K562 (cell line): ENCODE data around the gene FILIP1. TPM values are rescaled to one million over a fixed set of nuclear protein-coding genes. Genes with fewer than 3 reads are reported as not detected.

Experiments used
- ATAC-seq: fragments of 200-7000 bp; cut with Tn5 transposase; 3 replicates; pipeline ENCODE4 v1.9.1; 2020; ENCODE audit warnings: moderate library complexity
- BruUV-seq: library from RNA; stranded (reverse); fragments of 400-500 nt; replicated peaks from 2 replicates; lab custom pipeline; 2021; lab: Mats Ljungman, UMichigan
- CTCF ChIA-PET: fragments of 300-600 bp; formaldehyde crosslinking; extraction: SDS; loops from one replicate; lab custom pipeline; 2021; ENCODE audit warnings: low intra/inter-chr PET ratio; lab: Yijun Ruan, JAX
- POLR2A ChIA-PET: fragments of 300-600, 350-650 bp; sonication (Branson Sonifier 250); formaldehyde crosslinking; extraction: SDS; loops from one replicate; lab custom pipeline; 2021; ENCODE audit warnings: antibody characterized with exemption, inconsistent platforms; lab: Yijun Ruan, JAX
- DNase-seq, 4 experiments: peaks; one replicate each; pipeline versions ENCODE4 v3.0.0 to v3.0.0-alpha.2; 2011 to 2018; ENCODE audit warnings: low spot score in 3 of 4, mixed read lengths in 3 of 4; ENCODE audit errors: extremely low read depth in 1 of 4
- FAIRE-seq: peaks from 2 replicates; lab custom pipeline; 2011; peaks lifted over from hg19 to GRCh38; lab: Jason Lieb, UNC
- H2AFZ ChIP-seq: 2 replicates; pipeline ENCODE4 v1.6.0; 2011; ENCODE audit warnings: low read depth, low read length, control low read depth, inconsistent platforms
- H3K27ac ChIP-seq: fragments of 200-600 bp; 3 replicates; pipeline ENCODE4 v1.8.0; 2011; ENCODE audit warnings: low read depth, mild to moderate bottlenecking, control low read depth, inconsistent platforms, low read length, moderate library complexity, mixed read lengths; ENCODE audit errors: extremely low read depth
- H3K27me3 ChIP-seq, 2 experiments: fragments of 300-600 bp in 1 of 2; 2 replicates in 1 of 2; 3 replicates in 1 of 2; pipeline versions ENCODE4 v1.6.0 to v1.8.0; 2011; ENCODE audit warnings: inconsistent platforms in 2 of 2, low read length in 2 of 2, mild to moderate bottlenecking in 1 of 2, mixed read lengths in 1 of 2, moderate library complexity in 1 of 2; ENCODE audit not compliant: control insufficient read depth in 2 of 2, insufficient read depth in 2 of 2
- H3K36me3 ChIP-seq: fragments of 300-600 bp; 3 replicates; pipeline ENCODE4 v1.8.0; 2011; ENCODE audit warnings: mild to moderate bottlenecking, low read length, inconsistent platforms; ENCODE audit not compliant: control insufficient read depth, insufficient read depth
- H3K4me1 ChIP-seq, 2 experiments: fragments of 200-600 bp in 1 of 2; replicated peaks in 1 of 2; 2 replicates in 1 of 2; 3 replicates in 1 of 2; pipeline versions ENCODE4 v1.5.1 to v1.8.0; 2011; ENCODE audit warnings: inconsistent platforms in 2 of 2, low read length in 2 of 2, mild to moderate bottlenecking in 1 of 2, mixed read lengths in 1 of 2, moderate library complexity in 1 of 2; ENCODE audit not compliant: control insufficient read depth in 2 of 2, insufficient read depth in 2 of 2
- H3K4me2 ChIP-seq: 2 replicates; pipeline ENCODE4 v1.6.1; 2011; ENCODE audit warnings: low read length, control low read depth, inconsistent platforms, mixed read lengths; ENCODE audit not compliant: insufficient read depth
- H3K4me3 ChIP-seq: fragments of 200-600 bp; sonication (generic), shearing (Covaris generic); 2 replicates; pipeline ENCODE4 v1.5.1; 2016; ENCODE audit warnings: control low read depth, inconsistent platforms
- H3K79me2 ChIP-seq: fragments of 200-600 bp; 3 replicates; pipeline ENCODE4 v1.8.0; 2011; ENCODE audit warnings: low read length, inconsistent platforms; ENCODE audit not compliant: control insufficient read depth, insufficient read depth
- H3K9ac ChIP-seq, 2 experiments: 2 replicates each; pipeline versions ENCODE4 v1.6.0 to v1.6.1; 2011; ENCODE audit warnings: low read depth in 2 of 2, low read length in 2 of 2, control low read depth in 1 of 2, inconsistent platforms in 1 of 2, mild to moderate bottlenecking in 1 of 2, mixed read lengths in 1 of 2; ENCODE audit not compliant: insufficient read depth in 1 of 2
- H3K9me1 ChIP-seq: one replicate; pipeline ENCODE4 v1.6.0; 2011; ENCODE audit warnings: inconsistent platforms, mild to moderate bottlenecking, low read length, moderate library complexity; ENCODE audit not compliant: control insufficient read depth, insufficient read depth
- H3K9me3 ChIP-seq: replicated peaks from 2 replicates; pipeline ENCODE4 v1.5.1; 2011; ENCODE audit warnings: low read depth, low read length, inconsistent platforms; ENCODE audit not compliant: control insufficient read depth, insufficient read depth
- H4K20me1 ChIP-seq: replicated peaks from 2 replicates; pipeline ENCODE4 v1.6.1; 2011; ENCODE audit warnings: low read length, inconsistent platforms, mixed read lengths; ENCODE audit not compliant: control insufficient read depth, insufficient read depth
- ARID3A ChIP-seq: IDR thresholded peaks from 2 replicates; pipeline ENCODE4 v1.6.1; 2012; ENCODE audit warnings: low read depth, low read length, improper control_type of control experiment, borderline replicate concordance
- C11orf30 ChIP-seq: fragments of 450-650 bp; IDR thresholded peaks from 2 replicates; pipeline ENCODE4 v1.6.1; 2016; ENCODE audit warnings: low read depth, mild to moderate bottlenecking
- CTCF ChIP-seq, 3 experiments: IDR thresholded peaks in 2 of 3; conservative IDR thresholded peaks in 1 of 3; 2 replicates each; pipeline ENCODE4 v1.5.1; 2011 to 2012; ENCODE audit warnings: low read length in 3 of 3, mild to moderate bottlenecking in 3 of 3, control low read depth in 2 of 3, improper control_type of control experiment in 1 of 3, inconsistent platforms in 1 of 3, low read depth in 1 of 3, mixed read lengths in 1 of 3, moderate library complexity in 1 of 3; ENCODE audit not compliant: insufficient read depth in 2 of 3
- MAFF ChIP-seq: IDR thresholded peaks from 2 replicates; pipeline ENCODE4 v1.6.1; 2012; ENCODE audit warnings: low read length, improper control_type of control experiment
- MAFG ChIP-seq: fragments of 450-650 bp; conservative IDR thresholded peaks from 2 replicates; pipeline ENCODE4 v1.6.1; 2016; ENCODE audit warnings: missing genetic modification characterization, missing compliant biosample characterization
- MEF2A ChIP-seq: IDR thresholded peaks from 2 replicates; pipeline ENCODE4 v1.6.1; 2011; ENCODE audit warnings: low read depth, mild to moderate bottlenecking, low read length, moderate library complexity; ENCODE audit not compliant: control insufficient read depth
- PHF8 ChIP-seq: fragments of 200-600 bp; sonication (generic); IDR thresholded peaks from 2 replicates; pipeline ENCODE4 v1.6.1; 2012; ENCODE audit warnings: mixed run types, mild to moderate bottlenecking, inconsistent platforms, low read length, moderate library complexity, borderline replicate concordance
- SMAD4 ChIP-seq: fragments of 250-450 bp; sonication (Bioruptor Pico); conservative IDR thresholded peaks from 2 replicates; pipeline ENCODE4 v1.8.0; 2021; ENCODE audit warnings: inconsistent platforms, mild to moderate bottlenecking, moderate library complexity
- SRSF3 ChIP-seq: fragments of 200-400 bp; formaldehyde crosslinking; IDR thresholded peaks from 2 replicates; pipeline ENCODE4 v1.6.1; 2016; ENCODE audit warnings: mild to moderate bottlenecking, low read length, moderate library complexity; ENCODE audit not compliant: insufficient read depth
- TCF15 ChIP-seq: fragments of 250-450 bp; sonication (Bioruptor Pico); IDR thresholded peaks from 2 replicates; pipeline ENCODE4 v1.8.0; 2022; ENCODE audit warnings: moderate library complexity, mild to moderate bottlenecking, inconsistent platforms
- ZBTB26 ChIP-seq: fragments of 450-650 bp; formaldehyde crosslinking; IDR thresholded peaks from 2 replicates; pipeline ENCODE4 v1.4.0; 2022; ENCODE audit warnings: missing genetic modification characterization
- ZKSCAN8 ChIP-seq: fragments of 200-800 bp; sonication (Bioruptor generic); IDR thresholded peaks from 2 replicates; pipeline ENCODE4 v1.6.1; 2016; ENCODE audit warnings: missing genetic modification characterization, missing compliant biosample characterization
- ZNF239 ChIP-seq: fragments of 250-450 bp; sonication (Bioruptor Pico); IDR thresholded peaks from 2 replicates; pipeline ENCODE4 v1.4.0; 2020; ENCODE audit warnings: mild to moderate bottlenecking
- ZNF316 ChIP-seq: fragments of 450-650 bp; IDR thresholded peaks from 2 replicates; pipeline ENCODE4 v1.6.1; 2016
- ZNF41 ChIP-seq: fragments of 250-450 bp; sonication (Bioruptor Pico); conservative IDR thresholded peaks from 2 replicates; pipeline ENCODE4 v1.4.0; 2020; ENCODE audit warnings: mild to moderate bottlenecking
- ZNF76 ChIP-seq: fragments of 250-450 bp; sonication (Bioruptor Pico); IDR thresholded peaks from 2 replicates; pipeline ENCODE4 v1.4.0; 2020; ENCODE audit warnings: mild to moderate bottlenecking, moderate library complexity, borderline replicate concordance
- ZNF780A ChIP-seq: fragments of 250-450 bp; sonication (Bioruptor Pico); IDR thresholded peaks from 2 replicates; pipeline ENCODE4 v1.5.0; 2021; ENCODE audit warnings: mild to moderate bottlenecking
- in situ Hi-C: fragments of 300-500 bp; cut with MboI; formaldehyde crosslinking; loops from 4 replicates; pipeline ENCODE4 v1.15.0; 2018; ENCODE audit warnings: inconsistent platforms, mixed read lengths
- intact Hi-C: fragments of 100-400 bp; cut with micrococcal nuclease; formaldehyde crosslinking; loops from 2 replicates; pipeline ENCODE4 v1.14.2; 2022
- polyA plus RNA-seq, 8 experiments: library from polyadenylated mRNA; depleted of rRNA in 4 of 8; stranded (reverse) in 5 of 8; unstranded in 3 of 8; fragments of >200 nt; fragmentation: Nextera tagmentation in 2 of 8; fragmentation: Illumina TruSeq in 1 of 8; extraction: Ambion mirVana in 2 of 8; extraction: Trizol in 1 of 8; gene quantifications; 2 replicates each; pipeline versions ENCODE4 v1.2.1 to v1.2.3, GENCODE V29; 2011 to 2014; ENCODE audit warnings: inconsistent platforms in 1 of 8, missing spikeins in 1 of 8
- total RNA-seq, 7 experiments: library from RNA; depleted of rRNA in 6 of 7; stranded (reverse); fragments of >200 nt in 6 of 7; fragmentation: Illumina TruSeq in 2 of 7; extraction: Trizol in 2 of 7; gene quantifications; 2 replicates each; pipeline versions ENCODE4 v1.2.1 to v1.2.3, GENCODE V29; 2011 to 2021; ENCODE audit warnings: low replicate concordance in 1 of 7

The FILIP1 gene
- total and polyA plus RNA-seq, 9 of the 15 experiments (the other 6 are each of a cell fraction or from before 2014, with no cell fraction given) = 0.03 to 0.25 (median 0.10) TPM; not detected in 1

- TF ChIP-seq ARID3A (no peak), ZNF239 (CRISPR knock-in tag) (no peak), ZNF780A (CRISPR knock-in tag) (no peak), MEF2A (no peak), ZKSCAN8 (CRISPR knock-in tag) (no peak), ZBTB26 (no peak), ZNF76 (no peak), ZNF41 (CRISPR knock-in tag) (no peak)
Observed at GRCh38 chr6:75446241-75446880, 47.2 kb downstream of the FILIP1 start (continued).

GRCh38 chr6:75445738-75446137, 47.9 kb downstream of the FILIP1 start:
- CTCF ChIA-PET = no interaction called here
- no peak overlapping the region for H3K27ac ChIP-seq
- ATAC-seq (no peak), FAIRE-seq (no peak), DNase-seq (no peak)
- H3K27me3 ChIP-seq = no peaks in the 10 kb centered on the region
- no TSS peak for BruUV-seq
- no peak overlapping the region for H2AFZ ChIP-seq
- no peak overlapping the region for H3K9ac ChIP-seq
- TF ChIP-seq ZNF316 (peak; percentile 76), CTCF (IDR thresholded peaks at IDR 0.05 in 2 of 3, conservative IDR thresholded peaks at IDR 0.05 in 1 of 3; ENCODE audit: insufficient read depth in 2 of 3, low read depth in 1 of 3, low read length in 3 of 3) (no peak), TCF15 (CRISPR knock-in tag) (no peak), SMAD4 (no peak), PHF8 (no peak), MAFG (tag) (0 out of 2 replicates have a peak, but pooled peaks have one; percentile 6), C11orf30 (peak; percentile 50; the same call in 1 of the 2 replicates), SRSF3 (no peak), MAFF (peak; percentile 39; the same call in 1 of the 2 replicates)
- no peaks in the 10 kb centered on the region for H3K36me3 ChIP-seq
- H3K4me1 ChIP-seq = no peaks in the 10 kb centered on the region
- no peak overlapping the region for H3K4me2 ChIP-seq
- H3K9me1 ChIP-seq = no peaks in the 10 kb centered on the region
- H4K20me1 ChIP-seq = no peaks in the 10 kb centered on the region
- no peaks in the 10 kb centered on the region for H3K9me3 ChIP-seq
- no peak overlapping the region for H3K4me3 ChIP-seq
- intact Hi-C loops = no loop called here
- no peaks in the 10 kb centered on the region for H3K79me2 ChIP-seq
- in situ Hi-C loops = no loop called here
- POLR2A ChIA-PET = interaction anchor here (0.5 to 2.0 kb wide), 3 partner anchors 12 to 42 kb away, joined by 3 to 7 read pairs (median 3); no protein-coding TSS in a partner anchor
